PC-9 (cell line): ENCODE measurements around the gene KIF21B.

ENCODE experiments used
- EZH2 ChIP-seq: fragments of 200-600 bp; sonication (generic); IDR thresholded peaks from 2 replicates; pipeline ENCODE4 v1.8.0; 2017; ENCODE audit warnings: antibody characterized with exemption, low read depth
- TF ChIP-seq, protein P1 (sequence below): fragments of 200-600 bp; sonication (generic); conservative IDR thresholded peaks from 2 replicates; pipeline ENCODE4 v1.6.1; 2017; ENCODE audit warnings: mixed run types, antibody characterized with exemption, mild to moderate bottlenecking, moderate library complexity

DNA sequence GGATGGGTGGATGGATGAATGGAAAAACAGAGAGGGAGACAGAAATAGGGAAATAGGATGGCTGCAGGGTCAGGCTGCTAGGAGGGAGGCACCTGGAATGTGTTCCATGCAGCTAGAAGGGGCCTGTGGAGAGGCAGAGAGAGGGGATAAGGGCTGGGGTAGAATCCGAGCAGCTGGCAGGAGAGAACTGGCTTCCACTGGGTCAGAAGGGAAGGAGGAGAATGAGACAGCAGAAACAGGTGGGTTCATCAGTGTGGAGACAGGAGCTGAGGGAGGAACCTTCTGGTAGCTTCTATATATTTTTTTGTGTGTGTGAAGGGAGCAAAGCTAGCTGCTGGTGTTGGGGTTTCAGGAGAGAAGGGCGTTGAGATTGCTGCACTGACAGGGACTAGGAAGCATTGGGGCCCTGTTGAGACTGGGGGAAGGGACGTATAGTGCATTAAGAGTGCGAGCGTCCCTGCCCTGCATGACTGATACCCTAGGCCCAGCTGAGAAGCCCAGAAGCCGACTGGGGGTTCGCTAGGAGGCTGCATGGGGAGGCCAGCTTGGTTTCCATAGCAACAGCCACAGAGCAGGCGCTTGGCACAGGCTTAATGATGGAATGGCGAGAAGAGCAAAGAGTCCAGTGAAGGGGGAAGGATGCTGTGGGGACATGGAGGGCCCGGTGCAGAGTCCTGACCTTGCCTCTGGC lies 14.8 kb upstream of the KIF21B start:
- TF ChIP-seq, protein P1, sequence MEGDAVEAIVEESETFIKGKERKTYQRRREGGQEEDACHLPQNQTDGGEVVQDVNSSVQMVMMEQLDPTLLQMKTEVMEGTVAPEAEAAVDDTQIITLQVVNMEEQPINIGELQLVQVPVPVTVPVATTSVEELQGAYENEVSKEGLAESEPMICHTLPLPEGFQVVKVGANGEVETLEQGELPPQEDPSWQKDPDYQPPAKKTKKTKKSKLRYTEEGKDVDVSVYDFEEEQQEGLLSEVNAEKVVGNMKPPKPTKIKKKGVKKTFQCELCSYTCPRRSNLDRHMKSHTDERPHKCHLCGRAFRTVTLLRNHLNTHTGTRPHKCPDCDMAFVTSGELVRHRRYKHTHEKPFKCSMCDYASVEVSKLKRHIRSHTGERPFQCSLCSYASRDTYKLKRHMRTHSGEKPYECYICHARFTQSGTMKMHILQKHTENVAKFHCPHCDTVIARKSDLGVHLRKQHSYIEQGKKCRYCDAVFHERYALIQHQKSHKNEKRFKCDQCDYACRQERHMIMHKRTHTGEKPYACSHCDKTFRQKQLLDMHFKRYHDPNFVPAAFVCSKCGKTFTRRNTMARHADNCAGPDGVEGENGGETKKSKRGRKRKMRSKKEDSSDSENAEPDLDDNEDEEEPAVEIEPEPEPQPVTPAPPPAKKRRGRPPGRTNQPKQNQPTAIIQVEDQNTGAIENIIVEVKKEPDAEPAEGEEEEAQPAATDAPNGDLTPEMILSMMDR: no peak
- TF ChIP-seq EZH2: no peak
